OCI-LY7 (cell line): ENCODE measurements around the gene ZNF554.

Experiments
- EZH2phosphoT487 ChIP-seq: fragments of 200-600 bp; sonication (generic); IDR thresholded peaks from 2 replicates; pipeline ENCODE4 v1.6.1; 2018; ENCODE audit warnings: low read depth, borderline replicate concordance, mild to moderate bottlenecking, mixed run types, antibody characterized with exemption, low read length, moderate library complexity, mixed read lengths
- TF ChIP-seq, protein P1 (sequence below): fragments of 200-600 bp; sonication (generic); conservative IDR thresholded peaks from 2 replicates; pipeline ENCODE4 v1.5.1; 2014; ENCODE audit warnings: mild to moderate bottlenecking, antibody characterized with exemption, low read length, moderate library complexity, mixed read lengths

DNA sequence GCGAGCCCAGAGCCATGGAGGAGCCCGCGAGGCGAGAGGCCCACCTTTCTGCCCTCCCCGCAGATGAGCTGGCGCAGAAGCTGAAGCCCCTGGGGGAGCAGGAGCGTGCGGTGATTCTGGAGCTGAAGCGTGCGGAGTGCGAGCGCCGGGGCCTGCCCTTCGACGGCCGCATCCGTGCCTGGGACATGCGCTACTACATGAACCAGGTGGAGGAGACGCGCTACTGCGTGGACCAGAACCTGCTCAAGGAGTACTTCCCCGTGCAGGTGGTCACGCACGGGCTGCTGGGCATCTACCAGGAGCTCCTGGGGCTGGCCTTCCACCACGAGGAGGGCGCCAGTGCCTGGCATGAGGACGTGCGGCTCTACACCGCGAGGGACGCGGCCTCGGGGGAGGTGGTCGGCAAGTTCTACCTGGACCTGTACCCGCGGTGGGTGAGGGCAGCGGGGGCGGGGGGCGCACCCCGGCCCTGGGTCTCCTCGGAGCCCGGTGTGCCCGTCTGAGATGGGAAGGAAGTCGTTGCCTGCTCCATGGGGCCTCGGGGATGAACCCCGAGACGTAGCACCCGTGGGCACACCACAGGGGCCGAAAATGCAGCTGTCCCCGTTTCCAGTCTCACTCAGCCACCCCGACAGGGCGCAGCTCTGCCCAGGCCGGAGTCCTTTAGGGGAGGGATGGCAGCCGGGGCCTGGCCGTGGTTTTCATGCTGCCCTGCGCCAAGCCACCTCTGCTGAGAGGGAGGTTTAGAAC lies 12.1 kb upstream of the ZNF554 start:
- TF ChIP-seq, protein P1, sequence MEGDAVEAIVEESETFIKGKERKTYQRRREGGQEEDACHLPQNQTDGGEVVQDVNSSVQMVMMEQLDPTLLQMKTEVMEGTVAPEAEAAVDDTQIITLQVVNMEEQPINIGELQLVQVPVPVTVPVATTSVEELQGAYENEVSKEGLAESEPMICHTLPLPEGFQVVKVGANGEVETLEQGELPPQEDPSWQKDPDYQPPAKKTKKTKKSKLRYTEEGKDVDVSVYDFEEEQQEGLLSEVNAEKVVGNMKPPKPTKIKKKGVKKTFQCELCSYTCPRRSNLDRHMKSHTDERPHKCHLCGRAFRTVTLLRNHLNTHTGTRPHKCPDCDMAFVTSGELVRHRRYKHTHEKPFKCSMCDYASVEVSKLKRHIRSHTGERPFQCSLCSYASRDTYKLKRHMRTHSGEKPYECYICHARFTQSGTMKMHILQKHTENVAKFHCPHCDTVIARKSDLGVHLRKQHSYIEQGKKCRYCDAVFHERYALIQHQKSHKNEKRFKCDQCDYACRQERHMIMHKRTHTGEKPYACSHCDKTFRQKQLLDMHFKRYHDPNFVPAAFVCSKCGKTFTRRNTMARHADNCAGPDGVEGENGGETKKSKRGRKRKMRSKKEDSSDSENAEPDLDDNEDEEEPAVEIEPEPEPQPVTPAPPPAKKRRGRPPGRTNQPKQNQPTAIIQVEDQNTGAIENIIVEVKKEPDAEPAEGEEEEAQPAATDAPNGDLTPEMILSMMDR = no peak
- no peak for TF ChIP-seq EZH2phosphoT487
